ENCODE data around the gene C1orf115. TPM values are rescaled to one million over a fixed set of nuclear protein-coding genes. Genes with fewer than 3 reads are reported as not detected.

Gene C1orf115
- total RNA-seq, 2 donors from 2014 or later: 6.9 to 7.4 TPM

DNA sequence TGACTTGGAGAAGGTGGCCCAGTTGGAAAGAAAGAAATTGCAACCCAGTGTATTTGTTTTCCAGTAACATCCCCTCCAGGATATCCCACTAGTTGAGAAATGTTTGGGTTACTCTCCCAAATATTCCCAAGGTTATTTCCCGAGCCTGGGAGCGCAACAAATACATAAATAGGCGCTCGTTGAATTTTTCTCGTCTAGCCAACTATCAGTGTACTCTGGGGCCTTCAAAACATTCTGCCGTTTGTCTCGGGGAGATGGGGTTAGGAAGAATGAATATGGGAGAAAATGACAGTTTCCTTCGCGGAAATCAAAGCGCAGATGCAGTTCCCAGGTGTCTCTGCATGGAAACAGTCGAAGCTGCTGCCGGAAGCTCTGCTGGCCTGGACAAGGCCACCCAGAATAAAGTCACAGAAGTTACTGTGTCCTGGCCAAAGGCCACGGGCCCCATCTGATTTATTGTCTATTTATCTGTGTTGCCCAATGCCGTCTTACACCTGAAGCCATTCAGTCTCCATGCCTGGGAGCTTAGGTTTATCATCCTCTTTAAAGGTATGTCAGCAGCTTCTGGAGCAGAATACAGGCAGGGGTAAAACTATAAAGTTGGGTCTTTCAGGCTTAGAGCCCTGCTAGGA is 1.0 kb downstream of the C1orf115 start:
- intact Hi-C loops (cut with DNase I): no loop called here
- no peak for DNase-seq (ENCODE audit: low spot score)

DNA sequence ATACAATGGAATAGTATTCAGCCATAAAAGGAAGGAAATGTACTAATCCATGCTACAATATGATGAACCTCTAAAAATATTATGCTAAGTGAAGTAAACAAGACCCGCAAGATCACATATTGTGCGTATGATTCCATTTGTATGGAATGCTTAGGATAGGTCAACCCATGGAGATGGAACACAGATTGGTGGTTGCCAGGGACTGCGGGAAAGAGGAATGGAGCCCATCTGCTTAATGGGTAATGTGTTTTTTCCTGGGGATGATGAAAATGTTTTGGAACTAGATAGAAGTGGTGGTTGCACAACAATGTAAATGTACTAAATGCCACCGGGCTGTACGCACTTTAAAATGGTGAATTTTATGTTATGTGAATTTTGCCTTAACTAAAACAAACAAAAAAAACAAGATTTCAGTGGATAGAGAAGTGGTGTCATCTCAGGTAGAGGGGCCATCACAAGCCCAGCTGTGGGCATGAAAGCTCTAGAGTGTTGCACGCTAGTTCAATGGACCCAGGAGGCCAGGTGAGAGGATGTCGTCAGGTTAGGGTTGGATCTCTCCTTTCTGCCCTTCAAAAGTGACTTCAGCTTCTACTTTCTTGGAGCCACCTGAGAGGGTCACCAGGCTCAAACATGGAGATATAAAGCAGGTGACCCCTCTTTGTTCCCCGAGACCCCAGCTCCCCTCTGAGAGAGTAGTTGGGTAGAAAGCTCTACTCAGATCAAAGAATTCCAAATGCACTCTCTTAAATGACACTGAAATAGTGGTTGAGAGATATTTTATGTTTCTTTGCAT is 2.5 kb downstream of the C1orf115 start:
- DNase-seq (ENCODE audit: low spot score): no peak
- intact Hi-C loops (cut with DNase I): no loop called here

DNA sequence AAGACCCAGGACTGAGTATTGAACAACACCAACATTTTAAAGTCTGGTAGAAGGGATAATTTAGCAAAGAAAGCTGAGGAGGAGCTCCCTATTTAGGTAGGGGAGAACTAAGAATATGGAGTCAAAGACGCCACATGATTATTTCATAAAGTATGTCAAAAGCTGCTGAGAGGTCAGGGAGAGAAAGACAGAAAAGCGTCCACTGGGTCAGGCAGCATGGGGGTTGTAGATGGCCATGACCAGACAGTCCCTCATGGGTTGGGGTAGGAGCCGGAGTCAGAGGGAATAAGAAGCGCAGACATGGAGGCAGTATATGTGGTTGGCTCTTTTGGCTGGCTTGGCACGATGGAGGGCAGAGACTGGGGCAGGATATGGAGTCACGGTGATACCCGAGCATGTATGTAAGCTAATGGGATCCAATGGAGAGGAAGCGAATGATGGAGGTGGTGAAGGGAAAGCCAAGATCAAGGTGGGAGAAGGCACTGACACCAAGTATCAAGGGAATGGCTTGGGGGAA is 4.8 kb downstream of the C1orf115 start:
- DNase-seq (ENCODE audit: low spot score): no peak
- intact Hi-C loops (cut with DNase I): no loop called here

DNA sequence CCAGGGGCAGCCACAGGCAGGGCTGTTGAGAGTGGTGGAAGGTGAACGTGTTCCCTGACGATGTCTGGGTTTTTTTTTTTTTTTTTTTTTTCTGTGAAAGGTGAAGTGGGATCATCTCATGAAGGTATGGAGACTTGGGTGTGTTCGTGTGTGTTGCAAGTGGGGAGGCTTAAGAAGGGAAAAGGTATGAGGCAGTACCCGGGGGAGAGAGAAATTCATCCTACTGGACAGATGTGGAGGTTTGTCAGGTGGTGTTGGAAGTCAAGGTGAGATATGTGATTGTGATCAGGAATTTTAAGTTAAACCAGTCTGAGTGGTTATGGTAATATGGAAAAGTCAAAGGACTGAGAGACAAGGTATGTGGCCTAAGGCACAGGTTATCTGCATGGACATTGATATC is 5.3 kb downstream of the C1orf115 start:
- intact Hi-C loops (cut with DNase I): no loop called here

DNA sequence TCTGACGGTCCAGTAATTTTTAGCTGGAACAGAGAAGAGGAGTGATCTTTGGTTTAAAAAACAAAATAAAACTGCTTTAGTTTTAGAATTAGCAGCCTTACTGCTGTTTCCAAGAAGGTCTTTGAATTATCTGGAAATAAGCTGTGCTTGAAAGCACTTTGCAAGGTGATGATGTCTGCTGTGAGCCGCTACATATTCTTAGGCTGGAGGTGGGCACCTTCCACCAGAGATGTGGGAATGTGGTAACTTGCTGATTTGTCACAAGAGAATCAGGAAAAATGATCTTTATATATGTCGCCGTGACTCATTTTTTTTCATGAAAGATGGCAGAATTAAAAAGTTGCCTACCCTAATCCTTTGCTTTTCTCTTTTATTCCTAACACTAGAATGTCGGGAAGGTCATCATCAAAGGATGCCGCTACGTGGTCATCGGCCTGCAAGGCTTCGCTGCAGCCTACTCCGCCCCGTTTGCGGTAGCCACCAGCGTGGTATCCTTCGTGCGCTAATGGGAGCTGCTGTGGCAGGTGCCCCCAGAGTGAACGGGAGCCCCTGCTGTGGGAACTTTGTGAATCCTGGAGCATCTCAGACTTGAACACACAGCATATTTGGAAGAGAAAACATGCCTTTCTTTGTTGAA is 6.2 kb downstream of the C1orf115 start:
- intact Hi-C loops (cut with DNase I): no loop called here
- DNase-seq (ENCODE audit: low spot score): no peak

More for the DNA sequence above, 5.3 kb downstream of the C1orf115 start:
- DNase-seq (ENCODE audit: low spot score): no peak

DNA sequence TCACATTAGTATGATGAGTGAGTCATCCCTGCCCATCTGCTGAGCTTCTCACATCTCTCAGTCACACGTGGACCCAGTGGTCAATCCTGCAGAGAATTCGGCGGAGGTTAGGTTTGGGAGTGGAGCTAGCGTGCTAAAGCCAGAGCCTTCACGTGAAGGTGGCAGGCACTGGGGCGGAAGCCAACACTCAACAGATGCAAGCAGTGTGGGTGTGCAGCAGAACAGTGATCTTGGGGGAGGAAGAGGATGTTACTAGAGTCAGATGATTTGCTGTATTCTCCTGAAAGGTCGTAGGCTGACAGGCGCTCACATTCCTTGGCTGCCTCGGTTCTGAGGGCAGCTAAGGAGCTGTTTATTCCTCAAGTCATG is 6.7 kb downstream of the C1orf115 start:
- intact Hi-C loops (cut with DNase I): no loop called here
- no peak for DNase-seq (ENCODE audit: low spot score)

DNA sequence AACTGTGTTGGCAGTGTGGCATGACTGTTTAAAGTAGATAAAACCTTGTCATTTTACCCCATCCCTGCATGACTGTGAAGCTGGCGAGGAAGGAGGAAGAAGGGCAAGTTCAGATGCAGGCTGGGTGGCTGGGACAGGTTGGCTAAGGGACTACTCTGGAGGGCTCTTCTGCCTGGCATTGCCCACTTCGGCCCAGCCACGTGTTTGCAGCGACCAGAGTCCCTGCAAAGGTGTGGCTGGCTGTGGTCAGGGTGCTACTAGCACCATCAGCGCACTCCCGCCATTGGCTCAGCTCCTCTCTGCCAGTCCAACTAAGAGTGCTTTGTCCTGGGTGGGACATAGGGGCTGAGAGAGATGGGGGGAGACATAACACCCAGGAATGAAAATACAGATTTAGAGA is 7.2 kb downstream of the C1orf115 start:
- no peak for DNase-seq (ENCODE audit: low spot score)
- intact Hi-C loops (cut with DNase I): no loop called here

DNA sequence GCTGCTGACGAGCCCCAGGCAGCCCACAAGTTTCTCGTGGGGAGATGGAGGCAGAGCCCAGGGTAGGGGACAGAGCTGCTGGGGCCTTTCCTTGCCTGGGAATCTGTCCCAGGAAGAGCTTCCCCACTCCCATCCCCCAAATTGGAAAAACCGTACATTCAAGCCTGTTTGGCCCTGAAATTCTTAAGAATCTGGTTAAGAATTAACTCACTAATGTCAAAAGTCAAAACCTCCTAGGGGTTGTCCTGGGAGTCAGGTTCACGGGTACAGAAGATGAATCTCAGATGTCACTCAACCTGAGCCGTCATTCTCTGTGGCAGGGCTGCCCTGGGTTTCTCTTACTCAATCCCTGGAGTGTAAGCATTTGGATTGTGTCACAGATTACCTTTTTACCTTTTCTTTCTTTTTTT is 8.4 kb downstream of the C1orf115 start:
- intact Hi-C loops (cut with DNase I): no loop called here
- no peak for DNase-seq (ENCODE audit: low spot score)

DNA sequence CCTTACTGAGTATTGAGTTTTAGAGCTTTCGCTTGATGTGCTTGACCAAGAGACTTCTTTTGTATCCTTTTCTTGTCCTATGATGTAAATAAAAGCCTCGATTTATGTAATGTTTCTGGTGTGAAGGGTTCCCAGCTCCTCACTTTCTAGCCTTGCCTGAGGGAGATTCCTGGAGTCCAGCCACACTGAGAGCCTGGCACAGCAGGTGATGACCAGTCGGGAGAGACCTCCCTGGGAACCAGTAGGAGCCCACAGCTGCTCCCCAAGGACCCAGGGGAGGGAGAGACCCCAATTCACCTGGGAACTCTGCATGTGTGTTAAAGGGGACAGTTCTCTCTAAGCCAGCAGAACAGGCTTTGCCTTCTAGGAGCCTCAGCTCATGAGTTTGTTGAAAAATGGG is 8.9 kb downstream of the C1orf115 start:
- intact Hi-C loops (cut with DNase I): no loop called here

DNA sequence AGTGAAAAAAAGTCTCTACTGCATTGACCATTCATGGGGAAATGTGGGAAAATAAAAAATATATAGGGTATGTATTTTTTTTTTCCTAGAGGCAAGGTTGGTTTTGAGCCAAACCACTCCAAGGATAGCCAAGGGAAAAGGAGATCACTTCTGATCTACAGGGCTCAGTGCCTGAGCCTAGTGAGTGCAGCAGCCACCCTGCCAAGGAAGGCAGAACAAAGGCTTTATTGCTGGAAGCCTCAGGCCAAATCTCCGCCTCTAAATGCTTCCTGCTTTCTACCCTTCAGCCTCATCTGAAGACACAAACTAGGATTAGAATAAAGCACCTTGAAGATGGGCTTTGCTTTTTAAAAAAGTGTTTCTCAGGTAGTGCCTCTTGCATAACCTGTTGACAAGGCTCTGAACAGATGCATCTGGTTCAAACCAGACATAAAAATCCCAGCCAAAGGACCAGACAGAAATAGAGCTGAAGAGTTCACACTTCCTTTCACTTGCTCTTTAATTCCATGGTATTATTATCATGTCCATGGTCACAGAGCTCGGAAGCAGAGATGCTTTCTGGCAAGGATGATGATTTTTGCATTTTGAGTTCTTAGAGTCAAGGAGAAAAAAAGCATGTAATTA is 10.5 kb downstream of the C1orf115 start:
- no peak for DNase-seq (ENCODE audit: low spot score)
- intact Hi-C loops (cut with DNase I): no loop called here

More for the DNA sequence above, 8.9 kb downstream of the C1orf115 start:
- DNase-seq (ENCODE audit: low spot score): no peak

DNA sequence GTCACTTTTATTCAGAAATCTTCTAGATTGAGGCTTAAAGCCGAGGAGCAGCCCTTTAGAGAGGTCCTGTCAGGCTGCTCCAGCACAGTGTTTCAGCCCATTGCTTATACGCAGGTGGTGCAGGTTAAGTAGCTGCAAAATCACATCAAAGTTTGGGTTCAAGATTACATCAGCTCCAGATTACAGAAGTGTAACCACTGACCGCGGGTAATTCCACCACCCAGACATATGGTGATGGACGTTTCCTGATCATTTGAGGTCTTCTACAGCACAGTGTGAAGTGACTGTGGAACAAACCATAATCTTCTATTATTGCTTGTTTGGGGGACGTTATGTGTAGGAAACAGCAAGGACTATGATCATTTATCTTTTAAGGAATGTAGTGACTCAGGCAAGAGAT is 11.8 kb downstream of the C1orf115 start:
- intact Hi-C loops (cut with DNase I): no loop called here
- DNase-seq (ENCODE audit: low spot score): no peak

DNA sequence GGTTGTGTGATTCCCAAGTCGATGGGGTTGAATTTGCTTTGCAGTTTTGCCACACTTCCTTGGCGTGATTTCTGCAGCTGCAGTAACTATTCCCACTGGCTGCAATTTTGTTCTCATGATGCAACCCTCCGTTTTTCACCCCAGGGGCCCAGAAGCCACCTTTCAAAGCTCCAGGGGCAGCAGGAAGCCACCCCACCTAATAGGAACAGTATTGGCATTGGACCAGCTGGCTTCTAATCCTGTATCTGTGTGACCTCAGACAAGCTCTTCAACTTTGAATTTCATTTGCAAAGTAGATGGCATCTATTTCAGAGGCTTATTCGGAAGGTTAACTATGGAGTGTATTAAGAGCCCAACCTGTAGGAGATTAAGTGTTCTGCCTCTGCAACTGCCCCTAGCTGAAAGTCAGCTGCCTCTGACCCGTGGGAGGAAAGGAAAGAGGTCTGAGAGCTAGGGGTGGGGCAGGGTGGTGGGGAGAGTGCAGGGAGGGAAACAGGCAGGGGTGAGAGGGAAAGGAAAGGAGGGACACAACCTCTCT is 12.6 kb downstream of the C1orf115 start:
- no peak for DNase-seq (ENCODE audit: low spot score)
- intact Hi-C loops (cut with DNase I): no loop called here

DNA sequence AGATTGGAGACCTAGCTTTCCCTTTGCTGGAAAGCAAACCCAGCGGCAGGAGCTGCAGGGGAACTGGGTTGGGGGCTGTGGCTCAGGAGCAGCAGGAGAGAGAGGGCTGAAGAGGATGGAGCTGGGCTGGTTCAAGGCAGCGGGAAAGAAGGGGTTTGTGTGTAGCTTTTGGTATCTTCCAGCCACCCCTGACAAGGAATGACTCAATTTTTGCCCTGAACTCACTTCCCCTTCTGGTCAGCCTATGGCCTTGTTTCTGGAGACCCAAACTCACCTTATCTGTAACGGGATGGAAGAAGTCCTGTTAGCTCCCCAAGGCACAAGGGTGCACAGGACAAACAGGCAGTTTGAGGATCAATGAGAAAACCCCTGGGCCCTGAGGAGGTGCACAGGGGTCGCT is 13.1 kb downstream of the C1orf115 start:
- intact Hi-C loops (cut with DNase I): no loop called here
- DNase-seq (ENCODE audit: low spot score): no peak

DNA sequence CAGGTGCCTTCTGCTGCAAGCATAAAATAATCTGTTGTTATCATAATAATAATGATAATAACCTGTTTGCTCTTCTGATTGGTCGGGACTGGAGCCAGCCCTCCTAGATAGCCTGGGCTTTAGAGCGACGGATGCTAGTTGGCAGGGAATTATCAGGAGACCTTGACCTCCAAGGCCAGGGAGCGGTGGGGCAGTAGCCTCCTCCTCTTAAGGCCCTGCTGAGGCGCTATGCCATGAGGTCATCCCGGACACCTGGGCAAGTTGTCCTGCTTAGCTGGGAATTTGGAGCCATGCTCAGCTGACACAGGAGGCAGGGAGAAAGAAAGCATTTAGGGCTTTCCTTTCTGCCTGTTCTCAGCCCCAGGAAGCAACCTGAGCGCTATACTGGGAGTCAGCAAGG is 15.6 kb downstream of the C1orf115 start:
- DNase-seq (ENCODE audit: low spot score): no peak

DNA sequence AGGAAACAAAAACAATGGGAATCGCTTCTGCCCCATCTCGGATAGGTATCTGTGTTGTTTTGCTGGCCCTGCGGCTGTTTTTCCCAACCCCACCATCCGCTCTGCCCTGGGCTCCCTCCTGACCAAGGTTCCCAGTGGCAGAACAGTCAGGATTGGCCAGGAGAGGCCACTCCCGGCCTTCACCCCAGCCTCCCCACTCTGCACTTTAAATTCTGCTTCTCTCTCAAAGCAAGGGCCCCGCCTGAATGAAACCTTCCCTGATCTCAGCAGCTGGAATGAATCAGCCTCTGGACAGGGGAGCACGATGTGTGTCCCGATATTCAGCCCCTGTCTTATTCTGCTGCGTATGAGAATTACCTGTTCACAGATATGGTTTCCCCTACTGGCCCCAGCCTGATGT is 16.3 kb downstream of the C1orf115 start:
- DNase-seq (ENCODE audit: low spot score): no peak
- intact Hi-C loops (cut with DNase I): no loop called here

More for the DNA sequence above, 15.6 kb downstream of the C1orf115 start:
- intact Hi-C loops (cut with DNase I): no loop called here

DNA sequence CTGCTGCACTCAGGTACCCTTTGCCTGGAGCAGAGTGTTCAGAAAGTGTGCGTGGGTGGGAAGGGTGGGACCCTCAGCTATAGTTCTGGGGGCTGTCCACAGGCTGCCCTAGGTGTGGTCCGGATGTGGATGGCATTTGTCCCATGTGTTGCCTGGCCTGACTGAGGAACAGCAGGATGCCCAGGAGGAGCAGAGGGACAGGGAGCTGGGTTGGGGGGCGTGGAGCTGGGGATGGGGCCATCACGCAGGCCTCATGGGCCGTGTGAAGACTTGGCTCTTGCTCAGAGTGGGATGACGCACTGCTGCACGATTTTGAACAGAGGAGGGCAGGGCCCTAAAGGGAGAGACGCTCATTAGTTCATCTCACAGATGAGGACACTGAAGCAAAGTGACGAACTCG is 17.0 kb downstream of the C1orf115 start:
- intact Hi-C loops (cut with DNase I): no loop called here
- no peak for DNase-seq (ENCODE audit: low spot score)

DNA sequence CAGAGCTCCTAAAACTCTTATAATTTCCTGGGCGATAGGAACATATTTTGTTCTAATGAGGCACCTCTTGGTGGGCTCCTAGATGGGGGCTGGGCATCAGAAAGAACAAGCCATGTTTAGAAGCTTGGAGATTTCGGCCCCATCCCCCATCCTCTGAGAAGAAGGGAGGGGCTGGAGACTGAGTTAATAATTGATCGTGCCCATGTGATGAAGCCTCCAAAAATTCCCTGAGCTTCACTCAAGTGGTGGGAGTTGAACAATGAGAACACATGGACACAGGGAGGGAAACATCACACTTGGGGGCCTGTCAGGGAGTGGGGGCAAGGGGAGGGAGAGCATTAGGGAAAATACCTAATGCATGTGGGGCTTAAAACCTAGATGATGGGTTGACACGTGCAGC is 18.1 kb downstream of the C1orf115 start:
- no peak for DNase-seq (ENCODE audit: low spot score)
- intact Hi-C loops (cut with DNase I): no loop called here

DNA sequence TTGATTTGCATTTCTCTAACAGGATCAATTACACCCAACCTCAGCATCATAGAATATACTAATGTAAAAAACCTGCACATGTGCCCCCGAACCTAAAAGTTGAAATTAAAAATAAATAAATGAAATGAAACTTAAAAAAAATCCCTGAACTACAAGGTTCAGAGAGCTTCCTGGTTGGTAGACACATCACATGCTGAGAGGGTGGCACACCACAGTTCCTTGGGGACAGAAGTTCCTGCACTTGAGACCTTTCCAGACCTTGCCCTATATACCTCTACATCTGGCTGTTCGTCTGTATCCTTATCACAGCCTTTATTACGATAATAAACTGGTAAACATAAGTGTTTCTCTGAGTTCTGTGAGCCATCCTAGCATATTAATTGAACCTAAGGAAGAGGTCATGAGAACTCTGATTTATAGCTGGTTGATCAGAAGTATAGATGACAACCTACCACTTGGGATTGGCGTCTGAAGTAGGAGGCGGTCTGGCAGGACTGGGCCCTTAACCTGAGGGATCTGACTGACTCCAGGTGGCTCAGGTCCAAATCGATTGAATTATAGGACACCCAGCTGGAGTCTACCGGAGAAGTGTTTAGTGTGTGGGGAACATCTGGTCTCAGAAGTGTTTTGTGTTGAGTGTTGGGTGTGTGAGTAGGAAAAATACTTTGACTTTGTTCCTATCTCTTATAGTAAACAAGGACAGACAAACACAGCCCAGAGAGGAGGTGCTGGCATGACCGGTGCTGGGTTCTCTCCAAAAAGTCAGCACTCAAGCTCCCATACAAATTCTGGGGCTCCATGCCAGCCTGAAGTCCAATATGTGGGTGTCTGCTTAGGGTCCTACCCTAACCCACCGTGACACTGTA is 19.0 kb downstream of the C1orf115 start:
- intact Hi-C loops (cut with DNase I): no loop called here
- no peak for DNase-seq (ENCODE audit: low spot score)

DNA sequence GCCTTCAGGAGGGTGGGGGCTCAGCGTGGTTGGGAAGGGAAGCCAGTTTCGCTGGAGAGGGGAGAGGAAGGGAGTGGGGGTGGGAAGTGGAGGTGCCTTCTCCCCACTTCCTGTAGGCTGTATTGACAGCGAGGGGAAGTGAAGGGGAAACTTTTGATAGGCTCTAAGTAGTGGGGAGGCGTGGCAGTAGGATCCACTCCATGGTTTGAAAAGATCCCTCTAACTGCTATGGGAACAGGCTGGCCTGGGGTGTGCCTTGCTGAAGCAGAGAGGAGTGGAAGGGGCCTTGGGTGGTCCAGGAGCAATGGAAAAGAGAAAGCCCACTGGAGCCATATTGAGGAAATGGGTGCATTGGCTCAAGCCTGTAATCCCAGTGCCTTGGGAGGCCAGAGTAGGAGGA is 20.2 kb downstream of the C1orf115 start:
- DNase-seq (ENCODE audit: low spot score): no peak
- intact Hi-C loops (cut with DNase I): no loop called here

All from posterior vena cava (tissue), 2 donors.